Measurements from ENCODE around the gene CAPN8.

The CAPN8 gene

DNA sequence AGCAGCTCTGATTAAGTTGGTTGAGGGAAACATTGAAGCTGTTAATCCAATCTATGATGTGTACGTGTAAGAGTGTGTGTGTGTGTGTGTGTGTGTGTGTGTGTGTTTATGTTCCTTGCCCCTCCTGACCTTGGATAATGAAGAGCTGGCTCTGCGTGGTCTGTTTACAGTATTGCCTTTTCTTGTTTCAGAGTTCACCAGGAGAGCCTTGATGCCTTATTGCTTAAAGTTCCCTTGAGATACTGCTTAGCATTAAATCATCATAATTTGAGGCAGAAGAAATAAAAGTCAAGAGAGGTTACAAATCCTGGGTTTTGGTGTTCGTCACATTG is 36.4 kb downstream of the CAPN8 start:
- H3K27me3 Mint-ChIP-seq = peaks cover 6 to 7% of the 10 kb centered on the region in 2 donors
- no peak overlapping the region for H3K27ac Mint-ChIP-seq
- peaks cover 0 to 3% of the 10 kb centered on the region in 2 donors for H3K9me3 Mint-ChIP-seq
- H3K36me3 Mint-ChIP-seq = peaks cover 0 to 4% of the 10 kb centered on the region in 2 donors
- no peak overlapping the region for H3K4me3 Mint-ChIP-seq
- H3K4me1 Mint-ChIP-seq = no peaks in the 10 kb centered on the region
- no peak for ATAC-seq (replicated peaks)
- no peak for DNase-seq

DNA sequence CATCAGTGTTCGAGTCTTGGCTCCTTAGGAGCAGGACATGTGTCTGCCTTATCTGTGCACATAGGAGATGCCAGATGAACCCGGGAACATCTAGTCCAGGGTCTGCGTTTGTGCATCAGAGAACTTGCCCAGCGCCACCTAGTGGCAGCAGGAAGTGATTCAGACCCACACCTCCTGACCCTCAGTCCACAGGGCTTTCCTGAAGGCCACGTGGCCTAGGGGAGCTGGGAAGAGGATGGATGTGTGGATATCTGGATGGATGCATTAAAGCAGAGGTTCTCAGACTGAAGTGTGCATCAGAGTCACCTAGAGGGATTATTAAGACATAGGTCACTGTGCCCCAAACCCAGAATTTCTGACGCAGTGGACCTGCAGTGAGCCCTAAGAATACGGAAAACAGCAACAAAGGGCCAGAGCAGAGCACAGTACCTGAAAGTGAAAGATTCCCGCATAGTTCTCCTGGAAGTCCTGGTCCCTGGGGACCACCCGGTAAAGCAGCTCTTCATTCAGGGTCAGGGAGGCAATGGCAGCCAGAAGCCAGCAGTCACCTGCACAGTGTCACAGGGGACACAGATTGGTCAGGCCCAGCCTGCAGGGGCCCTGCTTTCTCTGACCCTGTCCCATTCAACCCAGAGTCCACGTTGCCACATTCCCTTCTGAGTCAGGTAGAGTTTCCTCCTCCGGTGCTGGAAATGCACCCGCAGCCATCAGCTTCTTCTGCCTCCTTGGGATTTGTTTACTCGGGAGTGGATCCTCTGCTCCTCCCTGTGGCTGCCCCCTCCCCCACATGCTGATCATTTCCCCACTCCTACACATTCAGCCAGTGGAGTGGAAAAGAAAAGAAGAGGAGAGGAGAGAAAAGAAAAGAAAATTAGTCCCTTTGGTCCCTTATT is 37.0 kb downstream of the CAPN8 start:
- H3K27me3 Mint-ChIP-seq = peaks cover 0 to under 1% of the 10 kb centered on the region in 2 donors
- H3K27ac Mint-ChIP-seq = no peak overlapping the region
- no peaks in the 10 kb centered on the region for H3K9me3 Mint-ChIP-seq
- peak; percentile 5 for DNase-seq
- no peaks in the 10 kb centered on the region for H3K36me3 Mint-ChIP-seq
- ATAC-seq (replicated peaks) = peak; percentile 58 to 61
- no peaks in the 10 kb centered on the region for H3K4me1 Mint-ChIP-seq
- no peak overlapping the region for H3K4me3 Mint-ChIP-seq

DNA sequence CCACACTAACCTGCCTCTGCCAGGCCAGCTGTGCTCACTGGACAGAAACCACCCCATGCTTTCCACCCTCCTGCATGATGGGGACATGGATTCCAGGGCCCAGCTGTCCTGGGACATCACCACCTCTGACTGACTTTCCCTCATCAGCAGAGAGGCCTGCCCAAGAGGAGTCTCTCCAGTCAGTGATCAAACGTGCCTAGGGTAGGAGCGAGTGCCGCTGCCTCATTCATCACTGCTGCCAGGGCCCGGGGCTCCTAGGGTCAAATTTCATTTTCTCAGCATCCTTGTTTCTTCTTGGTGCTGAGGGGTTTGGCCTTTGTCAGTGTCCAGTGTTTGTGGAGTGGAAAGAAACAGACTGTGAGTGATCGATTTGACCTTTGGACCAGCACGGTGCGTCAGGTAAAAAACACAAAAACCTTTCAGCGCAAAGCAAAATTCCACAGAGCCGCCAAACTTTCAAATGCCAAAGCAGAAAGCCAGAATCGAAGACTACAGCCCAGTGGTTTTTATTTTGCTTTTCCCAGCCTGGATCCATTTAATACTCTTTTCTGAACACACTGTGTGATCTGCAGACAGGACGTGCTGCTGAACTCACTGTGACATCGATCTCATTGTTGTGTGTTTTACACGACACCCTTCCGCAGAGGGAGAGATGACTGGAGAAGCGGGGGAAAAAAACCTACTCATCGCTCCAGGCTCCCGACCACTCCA is 43.2 kb downstream of the CAPN8 start:
- Mint-ChIP-seq H3K27ac (no peak overlapping the region), H3K27me3 (no peaks in the 10 kb centered on the region), H3K4me1 (peaks cover 5 to 9% of the 10 kb centered on the region in 2 donors), H3K9me3 (no peaks in the 10 kb centered on the region), H3K36me3 (no peaks in the 10 kb centered on the region), H3K4me3 (no peak overlapping the region)
- ATAC-seq (replicated peaks) (no peak), DNase-seq (no peak)

DNA sequence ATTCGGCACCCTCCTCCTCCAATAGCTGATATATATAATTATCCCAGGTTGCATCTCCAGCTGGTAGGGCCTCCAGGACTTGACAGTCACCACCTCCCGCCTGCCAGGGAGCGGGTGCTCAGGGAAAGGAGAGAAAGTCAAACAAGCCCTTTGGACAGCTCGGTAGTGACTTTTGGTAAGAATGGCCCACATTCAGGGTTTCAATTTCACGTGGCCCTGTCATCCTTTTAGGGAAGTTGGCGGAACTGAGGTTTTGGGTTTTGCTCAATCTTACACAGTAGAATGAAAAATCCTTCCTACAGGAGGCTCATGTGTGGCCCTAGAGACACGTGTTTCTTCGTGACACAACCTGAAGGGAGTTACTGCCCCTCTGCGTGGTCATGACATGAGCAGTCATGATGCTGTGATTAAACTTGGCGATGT is 44.2 kb downstream of the CAPN8 start:
- H3K36me3 Mint-ChIP-seq = no peaks in the 10 kb centered on the region
- DNase-seq (peak; percentile 38), ATAC-seq (replicated peaks) (peak; percentile 84 to 93)
- no peaks in the 10 kb centered on the region for H3K27me3 Mint-ChIP-seq
- H3K27ac Mint-ChIP-seq = peak overlapping the region; percentile 62
- H3K4me3 Mint-ChIP-seq = no peak overlapping the region
- no peaks in the 10 kb centered on the region for H3K9me3 Mint-ChIP-seq
- peaks cover 5 to 9% of the 10 kb centered on the region in 2 donors for H3K4me1 Mint-ChIP-seq

DNA sequence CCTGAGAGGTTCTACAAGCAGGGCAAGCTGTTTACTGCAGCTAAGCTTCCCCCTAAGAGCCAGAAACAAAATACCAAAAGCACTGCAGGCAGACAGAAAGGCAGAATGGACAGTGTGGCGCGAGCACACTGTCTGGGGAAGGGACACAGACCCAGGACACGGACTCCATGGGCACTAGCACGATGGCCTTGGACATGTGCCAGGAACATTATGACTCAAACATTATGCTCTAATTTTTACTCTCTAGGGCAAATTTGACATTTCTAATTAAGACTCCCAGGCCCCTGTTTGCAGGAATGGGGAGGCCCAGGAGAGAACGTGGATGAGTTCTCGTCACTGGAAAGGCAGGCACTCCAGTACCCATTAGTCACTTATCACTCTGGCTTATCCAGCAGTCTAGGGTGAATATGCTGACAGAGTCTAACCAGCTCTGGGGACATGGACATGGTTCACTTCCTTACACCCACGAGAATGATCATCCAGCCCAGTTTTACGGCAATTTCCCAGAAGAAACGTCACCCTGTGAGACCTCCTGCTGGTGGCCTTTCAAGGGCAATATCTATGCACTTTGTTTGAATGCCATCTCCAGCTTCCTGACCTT is 45.1 kb downstream of the CAPN8 start:
- Mint-ChIP-seq H3K36me3 (no peaks in the 10 kb centered on the region), H3K9me3 (no peaks in the 10 kb centered on the region), H3K27me3 (no peaks in the 10 kb centered on the region), H3K4me1 (peaks cover 5 to 9% of the 10 kb centered on the region in 2 donors), H3K4me3 (no peak overlapping the region), H3K27ac (no peak overlapping the region)
- no peak for ATAC-seq (replicated peaks)
- no peak for DNase-seq

DNA sequence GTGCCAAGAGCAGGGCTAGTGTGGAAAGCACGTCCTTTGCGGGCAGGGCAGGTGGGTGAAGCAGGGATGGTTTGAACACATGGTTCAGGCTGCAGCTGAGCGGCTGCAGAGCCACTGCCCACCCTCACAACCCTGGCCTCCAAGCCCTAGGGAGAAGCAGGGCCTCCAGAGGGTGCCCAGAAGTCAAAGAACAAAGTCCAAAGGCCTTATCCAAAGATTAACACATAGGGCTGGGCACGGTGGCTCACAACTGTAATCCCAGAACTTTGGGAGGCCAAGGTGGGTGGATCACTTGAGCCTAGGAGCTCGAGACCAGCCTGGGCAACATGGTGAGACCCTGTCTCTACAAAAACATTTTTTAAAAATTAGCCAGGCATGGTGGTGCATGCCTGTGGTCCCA is 46.8 kb downstream of the CAPN8 start:
- no peaks in the 10 kb centered on the region for H3K27me3 Mint-ChIP-seq
- H3K4me3 Mint-ChIP-seq = no peak overlapping the region
- ATAC-seq (replicated peaks) (no peak), DNase-seq (no peak)
- no peak overlapping the region for H3K27ac Mint-ChIP-seq
- H3K9me3 Mint-ChIP-seq = no peaks in the 10 kb centered on the region
- peaks cover 5 to 9% of the 10 kb centered on the region in 2 donors for H3K4me1 Mint-ChIP-seq
- H3K36me3 Mint-ChIP-seq = no peaks in the 10 kb centered on the region

DNA sequence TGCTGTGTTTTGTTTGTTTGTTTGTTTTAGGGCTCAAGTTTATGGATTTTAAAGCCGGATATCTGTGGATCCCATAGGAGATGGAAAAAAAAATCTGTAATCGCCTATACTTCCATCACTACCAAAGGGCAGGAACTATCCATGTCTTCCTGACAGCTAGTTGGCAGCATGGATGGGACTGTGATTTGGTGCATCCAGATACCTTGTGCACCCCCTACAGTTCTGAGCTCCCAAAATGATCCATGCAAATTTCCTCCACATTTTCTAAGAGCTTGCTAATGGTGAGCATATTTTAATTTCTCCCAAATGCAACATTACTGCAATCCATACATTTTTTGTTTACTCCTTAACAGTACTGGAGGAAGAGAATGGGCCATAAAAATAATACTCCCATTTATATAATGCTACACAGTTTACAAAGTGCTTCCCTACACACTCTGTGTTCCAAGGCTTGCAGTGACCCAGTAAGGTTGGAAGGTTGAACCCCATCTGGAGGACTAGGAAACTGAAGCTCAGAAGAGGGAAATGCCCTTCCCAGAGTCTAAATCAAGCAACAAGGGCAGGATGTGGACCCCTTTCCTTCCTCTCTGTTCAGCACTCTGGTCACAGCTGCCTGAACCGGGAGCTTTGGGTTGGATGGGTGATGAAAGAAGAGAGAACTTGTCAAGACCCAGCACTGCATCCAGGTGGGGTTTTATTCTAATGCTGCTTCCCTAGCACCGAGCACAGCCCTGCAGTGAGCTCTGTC is 48.0 kb downstream of the CAPN8 start:
- no peaks in the 10 kb centered on the region for H3K9me3 Mint-ChIP-seq
- no peaks in the 10 kb centered on the region for H3K27me3 Mint-ChIP-seq
- H3K4me3 Mint-ChIP-seq = no peak overlapping the region
- ATAC-seq (replicated peaks) (no peak), DNase-seq (no peak)
- H3K27ac Mint-ChIP-seq = no peak overlapping the region
- H3K36me3 Mint-ChIP-seq = no peaks in the 10 kb centered on the region
- peaks cover 5 to 9% of the 10 kb centered on the region in 2 donors for H3K4me1 Mint-ChIP-seq

DNA sequence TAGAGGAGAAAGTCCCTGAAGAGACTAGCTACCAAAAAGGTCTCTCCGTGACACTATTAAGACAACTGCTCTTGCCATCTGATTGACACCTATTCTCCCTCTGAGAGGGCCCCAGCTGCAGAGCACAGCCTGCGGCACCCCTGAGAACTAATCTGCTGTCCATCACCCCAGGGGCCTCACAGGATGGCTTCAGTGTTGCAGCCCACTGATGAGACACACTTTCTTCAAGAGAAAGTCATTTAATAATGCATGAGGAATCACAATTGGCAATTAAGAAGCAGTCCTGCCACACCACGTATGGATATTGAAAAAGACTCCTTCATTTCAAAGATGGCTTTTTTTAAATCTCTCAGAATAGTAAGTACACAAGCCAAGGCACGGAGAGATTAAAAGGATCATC is 48.9 kb downstream of the CAPN8 start:
- peaks cover 5 to 7% of the 10 kb centered on the region in 2 donors for H3K4me1 Mint-ChIP-seq
- no peak overlapping the region for H3K27ac Mint-ChIP-seq
- DNase-seq (no peak), ATAC-seq (replicated peaks) (no peak)
- no peak overlapping the region for H3K4me3 Mint-ChIP-seq
- H3K36me3 Mint-ChIP-seq = no peaks in the 10 kb centered on the region
- H3K9me3 Mint-ChIP-seq = peaks cover 0 to 2% of the 10 kb centered on the region in 2 donors
- H3K27me3 Mint-ChIP-seq = no peaks in the 10 kb centered on the region

DNA sequence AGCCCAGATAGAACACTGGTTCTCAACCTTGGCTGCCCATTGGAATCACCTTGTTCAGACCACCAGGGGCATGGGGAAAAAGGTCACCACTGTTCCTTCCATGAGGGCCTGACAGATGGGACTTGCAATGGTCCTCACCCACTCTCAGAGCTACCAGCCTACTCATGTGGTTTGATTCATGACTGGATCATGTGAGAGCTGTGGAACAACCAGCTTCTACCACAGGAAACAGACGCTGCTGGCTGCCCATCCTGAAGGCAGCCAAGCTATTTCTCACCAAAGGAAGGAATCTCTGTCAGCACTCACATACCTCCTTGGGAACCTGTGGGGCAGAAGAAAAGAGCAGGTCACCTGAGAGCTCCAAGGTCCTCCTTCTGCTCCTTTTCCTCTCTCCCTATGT is 53.6 kb downstream of the CAPN8 start:
- Mint-ChIP-seq H3K9me3 (peaks cover 0 to 4% of the 10 kb centered on the region in 2 donors), H3K4me3 (no peak overlapping the region), H3K4me1 (no peaks in the 10 kb centered on the region), H3K36me3 (no peaks in the 10 kb centered on the region), H3K27me3 (no peaks in the 10 kb centered on the region), H3K27ac (no peak overlapping the region)
- ATAC-seq (replicated peaks) (no peak), DNase-seq (no peak)

DNA sequence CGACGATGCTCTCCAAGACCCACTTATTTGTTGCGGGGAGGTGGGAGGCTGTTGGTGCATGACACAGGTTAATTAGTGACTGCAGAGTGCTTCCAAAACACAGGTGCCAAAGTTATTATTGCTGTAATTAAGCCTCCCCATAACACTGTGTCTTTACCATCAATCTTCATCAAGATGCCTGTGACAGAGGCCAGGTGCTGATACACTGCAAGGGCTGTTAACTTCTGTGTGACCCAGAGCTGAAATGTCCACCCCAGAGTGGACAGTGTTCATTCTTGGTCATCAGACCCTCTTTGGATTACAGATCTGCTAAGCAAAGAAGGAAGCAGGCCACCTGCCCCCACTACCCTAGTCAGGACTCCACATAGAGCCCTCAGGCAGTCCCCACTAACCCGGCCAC is 55.5 kb downstream of the CAPN8 start:
- Mint-ChIP-seq H3K4me3 (no peak overlapping the region), H3K9me3 (peaks cover 0 to 4% of the 10 kb centered on the region in 2 donors), H3K27me3 (no peaks in the 10 kb centered on the region), H3K4me1 (no peaks in the 10 kb centered on the region), H3K36me3 (no peaks in the 10 kb centered on the region), H3K27ac (no peak overlapping the region)
- no peak for ATAC-seq (replicated peaks)
- DNase-seq = no peak

DNA sequence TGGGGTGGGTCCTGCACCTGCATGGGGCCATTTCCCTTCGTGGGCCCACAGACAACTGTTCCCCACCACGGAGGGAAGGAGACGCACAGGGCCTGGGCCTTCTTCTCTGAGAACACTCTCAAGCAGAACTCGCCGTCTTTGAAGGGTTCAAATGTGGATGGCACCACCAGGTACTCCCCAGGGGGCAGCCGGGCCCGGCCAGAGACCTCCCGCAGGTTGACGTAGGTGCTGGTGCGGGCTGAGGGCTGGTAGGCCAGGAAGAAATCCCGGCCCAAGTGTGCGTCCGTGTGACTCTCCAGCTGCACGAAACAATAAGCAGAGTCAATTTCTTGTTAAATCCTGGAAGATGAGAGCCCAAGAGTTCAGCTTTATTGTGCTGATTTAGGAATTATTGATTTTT is 56.4 kb downstream of the CAPN8 start:
- no peaks in the 10 kb centered on the region for H3K36me3 Mint-ChIP-seq
- ATAC-seq (replicated peaks) = no peak
- no peak overlapping the region for H3K27ac Mint-ChIP-seq
- DNase-seq = no peak
- H3K4me1 Mint-ChIP-seq = no peaks in the 10 kb centered on the region
- H3K9me3 Mint-ChIP-seq = peaks cover 0 to 4% of the 10 kb centered on the region in 2 donors
- no peak overlapping the region for H3K4me3 Mint-ChIP-seq
- no peaks in the 10 kb centered on the region for H3K27me3 Mint-ChIP-seq

DNA sequence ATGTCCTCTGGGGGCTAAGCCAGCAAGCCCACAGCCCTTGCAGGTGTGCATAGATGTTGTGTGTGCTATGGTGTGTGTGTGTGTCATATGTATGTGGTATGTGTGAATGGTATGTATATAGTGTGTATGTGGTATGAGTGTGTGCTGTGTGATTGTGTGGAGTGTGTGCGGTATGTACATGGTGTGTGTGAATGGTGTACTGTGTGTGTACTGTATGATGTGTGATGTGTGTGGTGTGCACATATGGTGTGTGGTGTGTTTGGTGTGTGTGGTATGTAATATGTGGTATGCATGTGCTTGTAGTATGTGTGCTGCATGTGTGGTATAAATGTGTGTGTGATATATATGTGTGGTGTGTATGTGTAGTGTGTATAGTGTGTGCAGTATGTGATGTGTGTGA is 107.0 kb downstream of the CAPN8 start:
- no peaks in the 10 kb centered on the region for H3K27me3 Mint-ChIP-seq
- no peaks in the 10 kb centered on the region for H3K36me3 Mint-ChIP-seq
- no peak for DNase-seq
- no peak for ATAC-seq (replicated peaks)
- no peaks in the 10 kb centered on the region for H3K9me3 Mint-ChIP-seq
- no peak overlapping the region for H3K27ac Mint-ChIP-seq
- no peak overlapping the region for H3K4me3 Mint-ChIP-seq
- H3K4me1 Mint-ChIP-seq = peaks cover 0 to 4% of the 10 kb centered on the region in 2 donors

DNA sequence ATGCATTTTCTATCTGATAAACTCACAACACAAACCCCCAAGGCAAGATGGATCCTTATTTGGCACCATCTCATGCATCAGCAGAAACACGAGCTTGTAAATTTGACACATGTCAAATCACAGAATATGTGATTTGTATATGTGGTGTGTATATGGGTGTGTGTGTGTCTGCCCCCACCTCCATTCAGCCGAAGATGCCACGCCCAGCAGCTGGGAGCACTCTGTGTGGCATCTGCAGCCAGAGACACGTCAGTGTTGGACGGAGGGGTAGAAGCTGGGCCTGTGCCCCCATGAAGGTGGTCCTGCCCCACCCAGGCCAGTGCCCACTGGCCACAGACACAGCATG is 108.4 kb downstream of the CAPN8 start:
- H3K27ac Mint-ChIP-seq = no peak overlapping the region
- no peak overlapping the region for H3K4me3 Mint-ChIP-seq
- ATAC-seq (replicated peaks) = no peak
- no peaks in the 10 kb centered on the region for H3K27me3 Mint-ChIP-seq
- H3K4me1 Mint-ChIP-seq = peaks cover 0 to 4% of the 10 kb centered on the region in 2 donors
- no peak for DNase-seq
- H3K36me3 Mint-ChIP-seq = no peaks in the 10 kb centered on the region
- H3K9me3 Mint-ChIP-seq = no peaks in the 10 kb centered on the region

DNA sequence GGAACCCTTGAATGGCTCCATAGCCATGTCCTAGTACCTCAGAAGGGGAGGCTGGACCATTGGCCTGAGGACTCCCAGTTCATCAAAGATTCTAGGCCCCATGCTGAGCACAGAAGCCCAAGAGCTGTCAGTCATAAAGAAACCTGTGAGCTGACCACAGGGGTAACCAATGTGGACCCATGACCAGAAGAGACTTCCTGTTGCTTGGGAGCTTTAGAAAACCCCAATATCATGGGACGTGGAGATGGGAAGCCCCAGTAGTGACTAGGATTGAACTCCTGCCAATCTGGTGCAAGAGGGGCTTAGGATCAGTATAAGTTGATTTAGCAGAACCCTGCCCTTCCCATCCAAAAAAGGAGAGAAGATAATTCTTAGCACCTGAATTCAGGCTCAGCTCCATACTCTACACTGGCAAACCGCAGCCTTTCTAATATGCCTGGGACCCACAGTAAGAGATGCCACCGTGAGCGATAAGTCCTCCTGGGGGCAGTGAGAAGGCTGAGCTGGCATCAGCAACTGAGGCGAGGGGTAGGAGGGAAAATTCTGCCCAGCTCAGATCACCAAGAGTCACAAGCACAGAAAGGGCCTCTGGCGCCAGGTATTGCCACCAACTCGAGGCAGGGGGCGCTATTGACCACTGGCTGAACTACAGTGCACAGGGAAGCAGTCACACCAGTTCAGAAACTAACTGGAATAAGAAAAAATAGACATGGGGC is 108.9 kb downstream of the CAPN8 start:
- H3K36me3 Mint-ChIP-seq = no peaks in the 10 kb centered on the region
- no peak overlapping the region for H3K4me3 Mint-ChIP-seq
- H3K4me1 Mint-ChIP-seq = peaks cover 0 to 4% of the 10 kb centered on the region in 2 donors
- H3K9me3 Mint-ChIP-seq = no peaks in the 10 kb centered on the region
- peak overlapping the region; percentile 11 for H3K27ac Mint-ChIP-seq
- peak; percentile 67 to 74 for ATAC-seq (replicated peaks)
- no peaks in the 10 kb centered on the region for H3K27me3 Mint-ChIP-seq
- no peak for DNase-seq

Data from stimulated activated naive B cell treated with anti-CD40 and anti-IgM and Interleukin-4, amounts not matched to agents 10 μg/mL and 1 μg/mL and 100 μg/mL, for 72 hours (primary cell).